ENCODE measurements around the gene SAMD9L.
"Not testable (repeated sequence)": the region's sequence is repeated elsewhere in the genome, so short reads cannot be mapped to it uniquely, and the experiment has no call there.

Gene SAMD9L

GRCh38 chr7:93145354-93145753 is 2.8 kb downstream of the SAMD9L start:
- DNase-seq: no peak

- no peak for DNase-seq
Observed at GRCh38 chr7:93142127-93142526, 6.1 kb downstream of the SAMD9L start.

GRCh38 chr7:93140582-93141191 is 7.5 kb downstream of the SAMD9L start:
- no peak for DNase-seq

- DNase-seq: no peak
Observed at GRCh38 chr7:93138576-93138975, 9.6 kb downstream of the SAMD9L start.

- DNase-seq: no peak
Observed at GRCh38 chr7:93133005-93133404, 15.2 kb downstream of the SAMD9L start.

- no peak for DNase-seq
Observed at GRCh38 chr7:93132216-93132615, 16.0 kb downstream of the SAMD9L start.

GRCh38 chr7:93126954-93127353 is 21.2 kb downstream of the SAMD9L start:
- not testable (repeated sequence) for DNase-seq

GRCh38 chr7:93123532-93123931 is 24.7 kb downstream of the SAMD9L start:
- DNase-seq: not testable (repeated sequence)

GRCh38 chr7:93120592-93121549 is 27.3 kb downstream of the SAMD9L start:
- no peak for DNase-seq

GRCh38 chr7:93119191-93119905 is 28.8 kb downstream of the SAMD9L start:
- no peak for DNase-seq

- DNase-seq: no peak
Observed at GRCh38 chr7:93117852-93118530, 30.2 kb downstream of the SAMD9L start, which contains the start of gene SAMD9. Gene SAMD9 (minus strand): TSS chr7:93117979. CDS start chr7:93106097, 11,882 bp downstream.

GRCh38 chr7:93117327-93117726 is 30.9 kb downstream of the SAMD9L start:
- DNase-seq: no peak

- no peak for DNase-seq
Observed at GRCh38 chr7:93115796-93116195, 32.4 kb downstream of the SAMD9L start.

GRCh38 chr7:93108003-93108402 is 40.2 kb downstream of the SAMD9L start:
- DNase-seq: no peak

- DNase-seq: no peak
Observed at GRCh38 chr7:93097388-93097787, 50.8 kb downstream of the SAMD9L start.

- DNase-seq: no peak
Observed at GRCh38 chr7:93092757-93093370, 55.3 kb downstream of the SAMD9L start.

All from islet precursor cell (in vitro differentiated cells).